Measurements from ENCODE around the gene STRA8.

STRA8 gene

DNA sequence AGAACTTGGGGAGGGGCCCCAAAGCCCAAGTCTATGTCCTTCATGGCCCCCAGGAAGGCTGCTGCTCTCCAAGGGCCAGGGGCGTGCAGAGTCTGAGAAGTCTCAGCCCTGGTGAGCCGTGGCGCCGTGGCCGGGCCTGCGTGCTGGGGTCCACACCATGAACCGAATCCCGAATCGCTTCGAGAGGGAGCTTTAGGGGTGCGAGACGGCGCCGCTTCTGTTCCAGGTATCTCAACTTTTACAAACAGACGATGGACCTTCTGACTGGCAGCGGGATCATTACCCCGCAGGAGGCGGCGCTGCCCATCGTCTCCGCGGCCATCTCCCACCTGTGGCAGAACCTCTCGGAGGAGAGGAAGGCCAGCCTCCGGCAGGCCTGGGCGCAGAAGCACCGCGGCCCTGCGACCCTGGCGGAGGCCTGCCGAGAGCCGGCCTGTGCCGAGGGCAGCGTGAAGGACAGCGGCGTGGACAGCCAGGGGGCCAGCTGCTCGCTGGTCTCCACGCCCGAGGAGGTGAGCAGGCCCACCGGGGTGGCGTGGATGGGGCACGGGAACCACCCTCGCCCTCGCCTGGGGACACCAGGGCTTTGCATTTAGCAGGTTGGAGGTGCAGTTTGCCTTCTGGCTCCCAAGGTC is 12.7 kb downstream of the STRA8 start:
- TF ChIP-seq Cebpa-rat (IDR thresholded peaks at IDR 0.05): no peak
- Histone ChIP-seq H3K36me3 (no peaks in the 10 kb centered on the region), H3K4me3 (no peak overlapping the region)

DNA sequence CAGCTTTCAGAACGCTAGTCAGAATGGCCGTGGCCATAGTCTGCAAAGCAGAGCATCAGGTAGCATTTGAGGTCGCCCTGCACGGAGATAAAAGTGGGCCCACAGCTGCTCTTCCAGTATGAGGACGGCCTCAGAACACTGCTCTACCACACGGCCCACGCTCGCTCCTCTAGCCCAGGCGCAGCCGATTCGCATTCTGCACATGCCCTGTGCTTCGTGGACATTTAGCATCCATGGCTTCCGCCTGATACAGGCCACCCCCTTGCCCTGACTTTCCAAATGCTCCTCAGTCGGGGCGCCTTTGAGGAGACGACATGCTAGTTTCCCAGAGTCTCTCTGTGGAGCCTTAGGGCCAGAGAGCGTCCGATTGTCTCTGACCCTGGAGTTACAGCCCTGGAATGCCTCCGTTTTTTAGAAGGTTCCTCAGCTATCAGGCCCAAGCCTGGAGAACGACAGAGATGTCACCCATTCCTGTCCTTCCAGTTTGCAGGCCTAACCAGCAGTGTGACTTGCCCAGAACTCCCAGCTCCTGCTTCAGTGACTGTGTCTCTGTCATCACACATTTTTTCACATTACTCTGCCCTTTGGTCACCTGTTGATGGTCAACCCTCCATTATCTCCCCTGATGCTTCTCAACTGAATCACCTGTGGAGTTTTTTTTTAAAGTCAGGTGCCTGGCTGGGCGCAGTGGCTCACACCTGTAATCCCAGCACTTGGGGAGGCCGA is 14.3 kb downstream of the STRA8 start:
- H3K4me2 ChIP-seq: no peak overlapping the region
- no peak for TF ChIP-seq Cebpa-rat (IDR thresholded peaks at IDR 0.05)
- H4K20me1 ChIP-seq: no peaks in the 10 kb centered on the region
- no peaks in the 10 kb centered on the region for H3K36me3 ChIP-seq
- no peak overlapping the region for H3K27ac ChIP-seq
- no peak overlapping the region for H3K4me3 ChIP-seq
- no peak overlapping the region for H3K9ac ChIP-seq
- peaks cover 19% of the 10 kb centered on the region for H3K9me3 ChIP-seq
- no peaks in the 10 kb centered on the region for H3K27me3 ChIP-seq
- no peaks in the 10 kb centered on the region for H3K4me1 ChIP-seq

More for the DNA sequence above, 12.7 kb downstream of the STRA8 start:
- no peak overlapping the region for H3K4me2 ChIP-seq
- no peak overlapping the region for H3K27ac ChIP-seq
- no peaks in the 10 kb centered on the region for H4K20me1 ChIP-seq
- no peaks in the 10 kb centered on the region for H3K27me3 ChIP-seq
- H3K9ac ChIP-seq: no peak overlapping the region
- no peaks in the 10 kb centered on the region for H3K4me1 ChIP-seq
- peaks cover 19% of the 10 kb centered on the region for H3K9me3 ChIP-seq

DNA sequence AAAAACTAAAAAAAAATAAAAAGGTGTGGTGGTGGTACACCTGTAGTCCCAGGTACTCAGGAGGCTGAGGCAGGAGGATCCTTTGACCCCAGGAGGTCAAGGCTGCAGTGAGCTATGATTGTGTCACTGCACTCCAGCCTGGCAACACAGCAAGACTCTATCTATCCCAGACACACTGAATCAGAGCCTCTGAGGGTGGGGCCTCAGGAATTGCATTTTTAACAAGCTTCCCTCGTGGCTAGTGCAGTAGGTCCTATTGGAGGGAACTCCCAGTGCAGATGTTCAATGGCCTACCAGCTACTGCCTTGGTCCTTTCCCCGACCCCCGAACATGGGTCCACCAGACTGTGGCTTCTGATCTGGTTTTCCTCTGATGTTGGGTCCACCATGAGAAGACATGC is 14.9 kb downstream of the STRA8 start:
- Histone ChIP-seq H3K9ac (no peak overlapping the region), H3K9me3 (peaks cover 19% of the 10 kb centered on the region), H3K36me3 (no peaks in the 10 kb centered on the region), H4K20me1 (no peaks in the 10 kb centered on the region), H3K4me2 (no peak overlapping the region), H3K4me1 (no peaks in the 10 kb centered on the region), H3K4me3 (no peak overlapping the region), H3K27me3 (no peaks in the 10 kb centered on the region), H3K27ac (no peak overlapping the region)
- no peak for TF ChIP-seq Cebpa-rat (IDR thresholded peaks at IDR 0.05)

DNA sequence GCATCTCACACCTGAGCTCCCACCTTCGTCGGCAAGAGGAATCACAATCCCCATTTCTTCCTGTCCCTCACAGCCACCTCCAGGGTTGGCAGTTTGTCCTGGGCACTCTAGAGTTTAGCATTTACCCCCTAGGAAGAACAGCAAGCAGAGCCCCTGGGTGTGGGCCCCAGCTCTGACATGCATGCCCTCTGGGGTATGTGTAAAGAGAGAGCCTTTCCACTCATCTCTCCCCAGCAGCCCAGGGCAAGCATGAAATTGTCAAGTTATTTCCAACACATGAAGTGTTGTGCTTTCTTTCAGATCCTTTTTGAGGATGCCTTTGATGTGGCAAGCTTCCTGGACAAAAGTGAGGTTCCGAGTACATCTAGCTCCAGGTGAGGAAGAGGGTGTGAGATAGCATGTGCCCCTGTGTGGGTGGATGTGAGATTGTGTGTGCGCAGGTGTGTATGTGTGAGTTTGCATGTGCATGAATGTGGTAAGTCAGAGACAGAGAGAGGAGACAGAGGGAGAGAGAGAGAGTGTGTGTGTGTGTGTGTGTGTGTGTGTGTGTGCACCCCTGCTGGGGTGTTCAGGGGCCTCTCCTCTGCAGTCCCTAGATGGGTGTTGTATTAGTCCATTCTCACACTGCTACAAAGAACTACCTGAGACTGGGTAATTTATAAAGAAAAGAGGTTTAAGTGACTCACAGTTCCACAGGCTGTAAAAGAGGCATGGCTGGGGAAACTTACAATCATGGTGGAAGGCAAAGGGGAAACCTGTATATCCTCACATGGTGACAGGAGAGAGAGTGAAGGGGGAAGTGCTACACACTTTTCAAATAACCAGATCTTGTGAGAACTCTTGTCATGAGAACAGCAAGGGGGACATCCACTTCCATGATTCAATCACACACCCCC is 18.1 kb downstream of the STRA8 start:
- H3K9me3 ChIP-seq: peaks cover 8% of the 10 kb centered on the region
- H3K36me3 ChIP-seq: no peaks in the 10 kb centered on the region
- H3K27me3 ChIP-seq: no peaks in the 10 kb centered on the region
- no peak overlapping the region for H3K9ac ChIP-seq
- peaks cover 17% of the 10 kb centered on the region for H3K4me1 ChIP-seq
- H4K20me1 ChIP-seq: no peaks in the 10 kb centered on the region
- no peak for TF ChIP-seq Cebpa-rat (IDR thresholded peaks at IDR 0.05)
- no peak overlapping the region for H3K27ac ChIP-seq
- no peak overlapping the region for H3K4me3 ChIP-seq
- no peak overlapping the region for H3K4me2 ChIP-seq

DNA sequence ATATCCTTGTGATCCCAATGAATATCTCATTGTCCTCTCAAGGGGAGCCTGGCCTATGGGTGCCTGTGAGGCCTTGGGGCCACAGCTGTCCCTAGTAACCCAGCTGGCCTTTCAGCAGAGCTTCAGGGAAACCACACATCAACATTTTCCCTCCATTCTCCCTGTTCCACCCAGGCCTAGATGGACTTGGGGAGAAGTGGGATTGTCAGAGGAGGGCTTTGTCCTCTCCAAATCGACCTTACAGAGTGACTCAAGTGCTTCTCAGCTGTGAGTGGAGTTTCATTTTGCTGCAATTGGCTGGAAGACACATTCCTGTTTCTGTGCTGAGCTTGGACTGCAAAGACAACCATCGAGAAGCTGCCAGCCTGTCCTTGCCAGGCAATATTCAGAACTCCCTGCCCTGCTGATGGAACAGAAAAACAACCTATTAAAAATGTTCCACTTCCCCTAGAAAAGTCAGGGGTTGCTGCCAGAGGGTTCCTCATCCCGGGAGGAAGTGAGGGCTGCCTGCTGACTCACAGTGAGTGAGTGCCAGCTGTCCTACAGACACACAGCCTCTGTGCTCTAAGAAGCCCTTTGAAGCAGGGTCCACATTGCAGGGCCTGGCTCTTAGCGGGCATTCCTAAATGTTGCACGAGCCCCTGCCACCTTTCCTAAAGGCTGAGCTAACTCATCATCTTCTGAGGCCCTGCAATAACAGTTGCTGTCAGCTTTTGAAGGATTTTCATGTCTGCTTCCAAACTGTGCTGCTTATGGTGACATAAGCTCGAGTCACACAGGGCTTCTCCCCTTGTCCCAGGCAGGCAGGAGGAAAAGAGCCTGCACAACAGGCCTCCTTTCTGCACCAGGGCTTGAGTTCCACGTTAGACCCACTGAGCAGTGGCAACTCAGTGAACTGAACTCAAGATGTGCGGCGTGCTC is 20.5 kb downstream of the STRA8 start:
- Histone ChIP-seq H4K20me1 (no peaks in the 10 kb centered on the region), H3K36me3 (no peaks in the 10 kb centered on the region), H3K4me2 (peak overlapping the region; percentile 41), H3K9me3 (no peaks in the 10 kb centered on the region), H3K4me3 (no peak overlapping the region), H3K27me3 (no peaks in the 10 kb centered on the region), H3K9ac (no peak overlapping the region), H3K27ac (0 out of 2 replicates have a peak overlapping the region, but pooled peaks have one; percentile 0), H3K4me1 (peaks cover 17% of the 10 kb centered on the region)
- TF ChIP-seq Cebpa-rat (IDR thresholded peaks at IDR 0.05): no peak

DNA sequence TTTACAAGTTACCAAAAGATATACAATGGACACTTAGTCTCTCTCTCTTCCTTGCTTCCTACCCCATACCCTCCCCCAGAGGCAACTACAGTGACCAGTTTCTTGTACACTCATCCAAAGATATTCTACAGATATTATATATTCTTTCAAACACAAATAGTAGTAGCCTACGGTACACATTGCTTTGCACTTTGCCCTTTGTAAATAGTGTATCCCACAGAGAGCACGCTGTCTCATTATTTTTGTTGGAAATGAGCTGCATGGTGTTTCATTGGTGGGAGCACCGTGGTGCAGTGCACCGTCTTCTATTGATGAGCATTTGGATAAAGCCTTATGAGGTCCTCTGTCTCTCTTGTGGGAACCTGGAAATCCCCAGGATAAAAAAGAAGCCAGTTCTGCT is 24.2 kb downstream of the STRA8 start:
- H3K9me3 ChIP-seq: peaks cover under 1% of the 10 kb centered on the region
- no peaks in the 10 kb centered on the region for H3K27me3 ChIP-seq
- peaks cover 28% of the 10 kb centered on the region for H3K4me1 ChIP-seq
- H3K9ac ChIP-seq: no peak overlapping the region
- H3K4me3 ChIP-seq: no peak overlapping the region
- H3K4me2 ChIP-seq: no peak overlapping the region
- no peak overlapping the region for H3K27ac ChIP-seq
- H4K20me1 ChIP-seq: no peaks in the 10 kb centered on the region
- TF ChIP-seq Cebpa-rat (IDR thresholded peaks at IDR 0.05): no peak
- no peaks in the 10 kb centered on the region for H3K36me3 ChIP-seq

DNA sequence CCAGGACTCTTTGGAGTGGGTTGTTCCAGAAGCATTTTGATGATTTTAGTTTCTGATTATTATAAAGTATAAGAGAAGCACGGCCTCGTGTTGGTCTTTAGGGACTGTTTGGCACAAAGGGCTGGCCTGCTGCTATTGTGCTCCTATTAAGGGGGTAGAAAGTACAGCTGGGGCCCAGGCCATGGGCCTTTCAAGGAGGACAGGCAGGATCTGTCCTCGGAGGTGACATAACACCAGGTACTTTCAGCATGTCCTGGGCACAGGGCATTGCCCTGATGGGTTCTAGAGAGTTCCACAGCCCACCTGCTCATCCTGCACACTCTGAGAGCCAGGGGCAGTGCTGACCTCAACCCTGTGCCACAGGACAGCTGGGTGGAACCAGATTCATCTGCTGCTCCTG is 24.9 kb downstream of the STRA8 start:
- TF ChIP-seq Cebpa-rat (IDR thresholded peaks at IDR 0.05): no peak
- peaks cover 30% of the 10 kb centered on the region for H3K4me1 ChIP-seq
- peaks cover 8% of the 10 kb centered on the region for H3K9me3 ChIP-seq
- no peak overlapping the region for H3K27ac ChIP-seq
- no peak overlapping the region for H3K4me3 ChIP-seq
- H3K9ac ChIP-seq: no peak overlapping the region
- H3K4me2 ChIP-seq: no peak overlapping the region
- no peaks in the 10 kb centered on the region for H4K20me1 ChIP-seq
- no peaks in the 10 kb centered on the region for H3K27me3 ChIP-seq
- H3K36me3 ChIP-seq: no peaks in the 10 kb centered on the region

DNA sequence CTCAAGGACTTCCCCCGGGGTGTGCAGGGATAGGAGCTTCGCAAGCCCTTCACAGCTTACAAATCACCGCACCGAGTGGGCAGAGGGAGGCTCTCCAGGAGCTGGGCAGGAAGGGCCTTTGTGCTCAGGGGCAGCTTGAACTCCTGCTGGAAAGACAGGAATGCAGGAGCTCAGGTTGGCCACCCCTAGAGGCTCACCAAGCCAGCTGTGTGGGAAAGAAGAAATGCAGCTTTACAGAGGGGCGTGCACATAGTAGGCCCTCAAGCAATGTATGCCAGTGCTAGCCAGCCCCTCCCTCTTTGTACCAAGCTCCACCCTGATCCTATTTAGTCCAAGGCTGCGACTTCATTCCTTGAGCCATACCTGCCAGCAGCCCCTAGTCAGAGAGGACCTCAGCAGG is 26.1 kb downstream of the STRA8 start:
- peaks cover 19% of the 10 kb centered on the region for H3K4me1 ChIP-seq
- no peak overlapping the region for H3K4me2 ChIP-seq
- no peak for TF ChIP-seq Cebpa-rat (IDR thresholded peaks at IDR 0.05)
- H3K4me3 ChIP-seq: no peak overlapping the region
- peaks cover 19% of the 10 kb centered on the region for H3K9me3 ChIP-seq
- no peaks in the 10 kb centered on the region for H3K36me3 ChIP-seq
- H4K20me1 ChIP-seq: no peaks in the 10 kb centered on the region
- H3K27ac ChIP-seq: no peak overlapping the region
- no peaks in the 10 kb centered on the region for H3K27me3 ChIP-seq
- H3K9ac ChIP-seq: no peak overlapping the region

DNA sequence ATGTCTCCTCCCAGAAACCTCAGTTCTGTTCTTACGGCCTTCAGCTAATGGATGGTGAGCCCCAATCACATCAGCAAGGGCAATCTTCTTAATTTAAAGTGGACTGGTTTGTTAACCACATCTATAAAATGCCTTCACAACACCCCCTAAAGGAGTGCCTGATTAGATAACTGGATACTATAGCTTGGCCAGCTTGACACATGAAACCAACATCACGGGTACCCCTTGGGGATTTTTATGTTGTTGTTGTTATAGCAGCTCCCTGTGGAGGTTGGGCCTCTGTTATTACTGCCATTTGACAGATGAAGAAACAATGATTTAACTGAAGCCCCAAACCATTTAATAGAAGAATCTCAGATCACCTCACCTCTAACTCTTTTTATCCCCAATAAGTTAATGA is 26.8 kb downstream of the STRA8 start:
- peaks cover 14% of the 10 kb centered on the region; the same call in 1 of the 2 replicates for H3K4me1 ChIP-seq
- H3K27me3 ChIP-seq: no peaks in the 10 kb centered on the region
- no peak for TF ChIP-seq Cebpa-rat (IDR thresholded peaks at IDR 0.05)
- no peaks in the 10 kb centered on the region for H3K36me3 ChIP-seq
- H3K9me3 ChIP-seq: peaks cover 19% of the 10 kb centered on the region
- H4K20me1 ChIP-seq: no peaks in the 10 kb centered on the region
- H3K9ac ChIP-seq: no peak overlapping the region
- no peak overlapping the region for H3K27ac ChIP-seq
- no peak overlapping the region for H3K4me3 ChIP-seq
- H3K4me2 ChIP-seq: no peak overlapping the region

All from BLaER1 (cell line).